ENCODE results near the gene ZSWIM3. TPM values are rescaled to one million over a fixed set of nuclear protein-coding genes. Genes with fewer than 3 reads are reported as not detected.

The ZSWIM3 gene
- total RNA-seq, 6 donors from 2014 or later = 2.4 to 7.3 (median 3.9) TPM

- 70 to 77% methylated on average over 3 of the region's 3 CpGs for WGBS, 2 donors
- Histone ChIP-seq H3K27me3 (peaks cover 0 to 14% (median 4%) of the 10 kb centered on the region in 4 donors), H3K4me3 (no peak overlapping the region), H3K36me3 (no peaks in the 10 kb centered on the region), H3K9me3 (no peaks in the 10 kb centered on the region), H3K27ac (peak overlapping the region in 3 of 4 donors; percentile 3 to 53 (median 19)), H3K4me1 (peaks cover under 1 to 15% (median 14%) of the 10 kb centered on the region in 4 donors)
- TF ChIP-seq POLR2A (IDR thresholded peaks at IDR 0.05) (no peak), EP300 (IDR thresholded peaks at IDR 0.05) (no peak), POLR2AphosphoS5 (IDR thresholded peaks at IDR 0.05) (no peak), CTCF (IDR thresholded peaks at IDR 0.05) (no peak)
- ATAC-seq (ENCODE audit: low FRiP score in 2 of 2) = no peak
- DNase-seq = no peak
Observed at GRCh38 chr20:45818239-45818638, 39.2 kb upstream of the ZSWIM3 start.

- H3K27me3 ChIP-seq = peaks cover 0 to 23% (median 10%) of the 10 kb centered on the region in 4 donors
- no peaks in the 10 kb centered on the region for H3K36me3 ChIP-seq
- H3K27ac ChIP-seq = no peak overlapping the region
- no peak overlapping the region for H3K4me3 ChIP-seq
- H3K9me3 ChIP-seq = no peaks in the 10 kb centered on the region
- H3K4me1 ChIP-seq = peaks cover 7 to 25% (median 22%) of the 10 kb centered on the region in 4 donors
- 96 to 100% methylated on average over 4 of the region's 4 CpGs for WGBS, 2 donors
- ATAC-seq (ENCODE audit: low FRiP score in 2 of 2) = no peak
- DNase-seq = no peak
- no peak for TF ChIP-seq CTCF (IDR thresholded peaks at IDR 0.05)
- TF ChIP-seq EP300 (IDR thresholded peaks at IDR 0.05) = no peak
- TF ChIP-seq POLR2AphosphoS5 (IDR thresholded peaks at IDR 0.05) = no peak
- no peak for TF ChIP-seq POLR2A (IDR thresholded peaks at IDR 0.05)
Observed at GRCh38 chr20:45819466-45819865, 37.9 kb upstream of the ZSWIM3 start.

- Histone ChIP-seq H3K9me3 (no peaks in the 10 kb centered on the region), H3K27me3 (peaks cover 0 to 23% (median 10%) of the 10 kb centered on the region in 4 donors), H3K4me3 (no peak overlapping the region), H3K4me1 (peaks cover 12 to 33% (median 25%) of the 10 kb centered on the region in 4 donors), H3K27ac (no peak overlapping the region), H3K36me3 (no peaks in the 10 kb centered on the region)
- TF ChIP-seq CTCF (IDR thresholded peaks at IDR 0.05) (no peak), POLR2AphosphoS5 (IDR thresholded peaks at IDR 0.05) (no peak), EP300 (IDR thresholded peaks at IDR 0.05) (no peak), POLR2A (IDR thresholded peaks at IDR 0.05) (no peak)
- DNase-seq (no peak), ATAC-seq (ENCODE audit: low FRiP score in 2 of 2) (no peak)
- 72 to 78% methylated on average over 2 of the region's 2 CpGs for WGBS, 2 donors
Observed at GRCh38 chr20:45821947-45822346, 35.5 kb upstream of the ZSWIM3 start.

GRCh38 chr20:45822857-45823256 is 34.6 kb upstream of the ZSWIM3 start:
- ATAC-seq (ENCODE audit: low FRiP score in 2 of 2) = peak in 1 of 2 donors; percentile 40
- no peaks in the 10 kb centered on the region for H3K36me3 ChIP-seq
- peaks cover 12 to 27% (median 23%) of the 10 kb centered on the region in 4 donors for H3K4me1 ChIP-seq
- no peak overlapping the region for H3K27ac ChIP-seq
- no peaks in the 10 kb centered on the region for H3K9me3 ChIP-seq
- peaks cover 0 to 23% (median 10%) of the 10 kb centered on the region in 4 donors for H3K27me3 ChIP-seq
- H3K4me3 ChIP-seq = no peak overlapping the region
- peak; percentile 41 to 86 for DNase-seq
- no peak for TF ChIP-seq POLR2AphosphoS5 (IDR thresholded peaks at IDR 0.05)
- no peak for TF ChIP-seq POLR2A (IDR thresholded peaks at IDR 0.05)
- TF ChIP-seq CTCF (IDR thresholded peaks at IDR 0.05) = no peak
- TF ChIP-seq EP300 (IDR thresholded peaks at IDR 0.05) = no peak
- 11% methylated on average over 11 of the region's 24 CpGs; no CpG with 5 or more reads in 1 of the 2 donors for WGBS, 2 donors

All from upper lobe of left lung (tissue), 6 donors.